Astrocyte (in vitro differentiated cells and primary cell): ENCODE data around the gene PRSS50. TPM values are rescaled to one million over a fixed set of nuclear protein-coding genes. Genes with fewer than 3 reads are reported as not detected.

Source experiments
- DNase-seq: peaks from one replicate; pipeline ENCODE4 v3.0.0-alpha.2; 2010; ENCODE audit warnings: low read depth
- FAIRE-seq: peaks from 2 replicates; lab custom pipeline; 2011; peaks lifted over from hg19 to GRCh38; lab: Jason Lieb, UNC
- H2AFZ ChIP-seq: 2 replicates; pipeline ENCODE4 v1.6.0; 2012; ENCODE audit warnings: low read depth, low read length, inconsistent platforms
- H3K27ac ChIP-seq: 2 replicates; pipeline ENCODE4 v1.5.1; 2011; ENCODE audit warnings: low read depth, low read length, inconsistent platforms
- H3K27me3 ChIP-seq: 2 replicates; pipeline ENCODE4 v1.6.0; 2011; ENCODE audit warnings: low read length, inconsistent platforms; ENCODE audit not compliant: insufficient read depth
- H3K36me3 ChIP-seq: 2 replicates; pipeline ENCODE4 v1.5.1; 2011; ENCODE audit warnings: low read length, inconsistent platforms; ENCODE audit not compliant: insufficient read depth
- H3K4me1 ChIP-seq: 2 replicates; pipeline ENCODE4 v1.5.1; 2011; ENCODE audit warnings: low read length, inconsistent platforms; ENCODE audit not compliant: insufficient read depth
- H3K4me2 ChIP-seq: 2 replicates; pipeline ENCODE4 v1.6.0; 2012; ENCODE audit warnings: low read length, inconsistent platforms
- H3K4me3 ChIP-seq: 2 replicates; pipeline ENCODE4 v1.5.1; 2011; ENCODE audit warnings: low read depth, mild to moderate bottlenecking, low read length, inconsistent platforms; ENCODE audit not compliant: insufficient read depth
- H3K79me2 ChIP-seq: 2 replicates; pipeline ENCODE4 v1.6.0; 2012; ENCODE audit warnings: mild to moderate bottlenecking, low read length, inconsistent platforms; ENCODE audit not compliant: insufficient read depth
- H3K9ac ChIP-seq: 2 replicates; pipeline ENCODE4 v1.6.0; 2012; ENCODE audit warnings: mild to moderate bottlenecking, low read length, inconsistent platforms
- H3K9me3 ChIP-seq: 2 replicates; pipeline ENCODE4 v1.5.1; 2012; ENCODE audit warnings: low read depth, mild to moderate bottlenecking, low read length, inconsistent platforms; ENCODE audit not compliant: insufficient read depth
- H4K20me1 ChIP-seq: 2 replicates; pipeline ENCODE4 v1.6.0; 2012; ENCODE audit warnings: low read length, inconsistent platforms; ENCODE audit not compliant: insufficient read depth
- H3K27ac Mint-ChIP-seq: one replicate; pipeline ENCODE4 v1.8.0; 2021; ENCODE audit warnings: mild to moderate bottlenecking, mixed read lengths; ENCODE audit not compliant: unreplicated experiment
- H3K27me3 Mint-ChIP-seq: one replicate; pipeline ENCODE4 v1.8.0; 2021; ENCODE audit warnings: low read depth, mixed read lengths; ENCODE audit not compliant: unreplicated experiment
- H3K36me3 Mint-ChIP-seq: one replicate; pipeline ENCODE4 v1.8.0; 2021; ENCODE audit warnings: low read depth, mixed read lengths; ENCODE audit not compliant: unreplicated experiment
- H3K4me1 Mint-ChIP-seq: one replicate; pipeline ENCODE4 v1.8.0; 2021; ENCODE audit warnings: low read depth, mixed read lengths; ENCODE audit not compliant: unreplicated experiment
- H3K4me3 Mint-ChIP-seq: one replicate; pipeline ENCODE4 v1.8.0; 2021; ENCODE audit warnings: mild to moderate bottlenecking, moderate library complexity, mixed read lengths; ENCODE audit not compliant: unreplicated experiment
- H3K9me3 Mint-ChIP-seq: one replicate; pipeline ENCODE4 v1.8.0; 2021; ENCODE audit warnings: mild to moderate bottlenecking, mixed read lengths; ENCODE audit not compliant: unreplicated experiment
- CTCF ChIP-seq: IDR thresholded peaks from 2 replicates; pipeline ENCODE4 v1.5.1; 2011; ENCODE audit warnings: low read depth, mild to moderate bottlenecking, inconsistent platforms, low read length, moderate library complexity; ENCODE audit not compliant: insufficient read depth
- EZH2 ChIP-seq: IDR thresholded peaks from 2 replicates; pipeline ENCODE4 v1.6.1; 2012; ENCODE audit warnings: mild to moderate bottlenecking, low read length, inconsistent platforms; ENCODE audit not compliant: insufficient read depth
- total RNA-seq: library from RNA; stranded (reverse); gene quantifications from 2 replicates; pipeline ENCODE4 v1.2.1, GENCODE V29; 2021

PRSS50 gene
- total RNA-seq, 1 donor from 2014 or later, result not detected

- H3K9me3 Mint-ChIP-seq, result peaks cover 6% of the 10 kb centered on the region
- H2AFZ ChIP-seq, result no peak overlapping the region
- H3K4me3 Mint-ChIP-seq, result no peak overlapping the region
- H3K27ac ChIP-seq, result no peak overlapping the region
- H3K4me3 ChIP-seq, result no peak overlapping the region
- no peak overlapping the region for H3K9ac ChIP-seq
- peaks cover 28% of the 10 kb centered on the region for H3K36me3 Mint-ChIP-seq
- no peaks in the 10 kb centered on the region for H3K4me1 Mint-ChIP-seq
- H3K27me3 Mint-ChIP-seq, result peaks cover 38% of the 10 kb centered on the region
- H3K4me1 ChIP-seq, result no peaks in the 10 kb centered on the region
- H3K9me3 ChIP-seq, result no peaks in the 10 kb centered on the region
- no peak for TF ChIP-seq CTCF
- no peak for TF ChIP-seq EZH2
- H4K20me1 ChIP-seq, result no peaks in the 10 kb centered on the region
- H3K27me3 ChIP-seq, result no peaks in the 10 kb centered on the region
- H3K79me2 ChIP-seq, result no peaks in the 10 kb centered on the region
- no peak overlapping the region for H3K4me2 ChIP-seq
- FAIRE-seq (no peak), DNase-seq (no peak)
- H3K36me3 ChIP-seq, result no peaks in the 10 kb centered on the region
- H3K27ac Mint-ChIP-seq, result no peak overlapping the region
These were observed 37.3 kb downstream of the PRSS50 start for GRCh38 chr3:46680298-46680826.

GRCh38 chr3:46679681-46680080 is 38.0 kb downstream of the PRSS50 start:
- no peak overlapping the region for H2AFZ ChIP-seq
- no peaks in the 10 kb centered on the region for H3K79me2 ChIP-seq
- FAIRE-seq (no peak), DNase-seq (no peak)
- no peak overlapping the region for H3K9ac ChIP-seq
- Mint-ChIP-seq H3K4me3 (no peak overlapping the region), H3K9me3 (peaks cover 8% of the 10 kb centered on the region), H3K36me3 (peaks cover 28% of the 10 kb centered on the region), H3K27me3 (peaks cover 38% of the 10 kb centered on the region), H3K4me1 (no peaks in the 10 kb centered on the region), H3K27ac (no peak overlapping the region)
- no peaks in the 10 kb centered on the region for H3K27me3 ChIP-seq
- H3K4me3 ChIP-seq, result no peak overlapping the region
- no peaks in the 10 kb centered on the region for H3K36me3 ChIP-seq
- no peaks in the 10 kb centered on the region for H4K20me1 ChIP-seq
- H3K9me3 ChIP-seq, result no peaks in the 10 kb centered on the region
- TF ChIP-seq CTCF, result no peak
- TF ChIP-seq EZH2, result no peak
- no peak overlapping the region for H3K4me2 ChIP-seq
- H3K4me1 ChIP-seq, result no peaks in the 10 kb centered on the region
- no peak overlapping the region for H3K27ac ChIP-seq

GRCh38 chr3:46678280-46678679 is 39.4 kb downstream of the PRSS50 start:
- no peaks in the 10 kb centered on the region for H3K4me1 ChIP-seq
- H3K4me2 ChIP-seq, result no peak overlapping the region
- H3K9me3 ChIP-seq, result no peaks in the 10 kb centered on the region
- H3K79me2 ChIP-seq, result no peaks in the 10 kb centered on the region
- no peak overlapping the region for H3K27ac Mint-ChIP-seq
- no peaks in the 10 kb centered on the region for H3K4me1 Mint-ChIP-seq
- TF ChIP-seq EZH2 (no peak), CTCF (no peak)
- H3K27ac ChIP-seq, result no peak overlapping the region
- FAIRE-seq (no peak), DNase-seq (no peak)
- no peak overlapping the region for H3K4me3 Mint-ChIP-seq
- H3K27me3 ChIP-seq, result no peaks in the 10 kb centered on the region
- H3K27me3 Mint-ChIP-seq, result peaks cover 38% of the 10 kb centered on the region
- peaks cover 8% of the 10 kb centered on the region for H3K9me3 Mint-ChIP-seq
- peaks cover 34% of the 10 kb centered on the region for H3K36me3 Mint-ChIP-seq
- H4K20me1 ChIP-seq, result no peaks in the 10 kb centered on the region
- no peak overlapping the region for H3K4me3 ChIP-seq
- H3K36me3 ChIP-seq, result no peaks in the 10 kb centered on the region
- H3K9ac ChIP-seq, result no peak overlapping the region
- H2AFZ ChIP-seq, result no peak overlapping the region
